Measurements from ENCODE around the gene AHNAK2.

The AHNAK2 gene

DNA sequence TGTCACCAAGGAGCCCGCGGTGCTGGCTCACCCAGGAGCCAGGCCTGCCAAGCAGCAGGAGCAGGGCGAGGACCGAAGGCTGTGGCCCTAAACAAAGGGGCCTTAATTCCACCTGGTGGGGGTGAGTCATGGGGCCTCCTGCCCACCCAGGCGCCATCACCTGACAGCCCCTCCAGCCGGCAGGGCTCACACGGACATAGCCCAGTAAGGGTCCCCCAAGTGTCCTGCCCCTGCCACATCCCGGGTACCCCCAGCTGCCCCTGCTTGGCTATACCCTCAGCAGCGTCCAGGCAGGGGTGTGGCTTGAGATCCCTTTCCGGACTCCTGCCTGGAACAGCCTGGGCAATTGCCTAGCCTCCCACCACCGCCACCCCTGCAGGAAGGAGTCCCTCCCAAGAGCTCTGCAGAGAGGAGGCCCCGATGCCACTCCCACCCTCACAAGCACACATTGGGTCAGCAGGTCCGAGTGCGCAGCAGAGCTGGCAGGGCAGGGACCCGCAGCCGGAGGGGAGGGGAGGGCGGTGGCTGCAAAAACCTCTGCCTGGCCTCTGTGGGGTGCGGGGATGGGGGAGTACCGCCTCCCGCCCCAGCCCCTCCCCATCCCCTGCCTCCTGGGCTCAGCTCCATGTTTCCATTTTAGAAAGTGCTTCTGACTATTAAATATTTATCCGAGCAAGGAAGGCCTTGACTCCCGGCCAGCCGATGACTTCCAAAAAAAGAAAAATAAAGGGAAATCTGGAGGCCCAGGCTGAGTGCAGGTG lies 4.6 kb downstream of the AHNAK2 start:
- no peak for DNase-seq (ENCODE audit: low read depth in 2 of 2)

DNA sequence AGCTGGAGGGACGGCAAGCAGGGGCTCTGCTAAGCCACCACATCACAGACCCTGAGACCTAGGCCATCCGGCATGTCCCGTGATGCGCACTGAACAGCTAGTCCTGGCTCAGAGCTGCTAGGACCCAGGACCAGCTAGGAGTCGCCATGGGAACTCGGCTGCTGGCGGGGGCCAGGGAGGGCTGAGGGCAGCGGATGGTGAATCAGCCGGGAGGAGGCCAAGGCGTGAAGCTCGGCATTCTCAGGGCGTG lies 5.1 kb downstream of the AHNAK2 start:
- DNase-seq (ENCODE audit: low read depth in 2 of 2), result no peak

DNA sequence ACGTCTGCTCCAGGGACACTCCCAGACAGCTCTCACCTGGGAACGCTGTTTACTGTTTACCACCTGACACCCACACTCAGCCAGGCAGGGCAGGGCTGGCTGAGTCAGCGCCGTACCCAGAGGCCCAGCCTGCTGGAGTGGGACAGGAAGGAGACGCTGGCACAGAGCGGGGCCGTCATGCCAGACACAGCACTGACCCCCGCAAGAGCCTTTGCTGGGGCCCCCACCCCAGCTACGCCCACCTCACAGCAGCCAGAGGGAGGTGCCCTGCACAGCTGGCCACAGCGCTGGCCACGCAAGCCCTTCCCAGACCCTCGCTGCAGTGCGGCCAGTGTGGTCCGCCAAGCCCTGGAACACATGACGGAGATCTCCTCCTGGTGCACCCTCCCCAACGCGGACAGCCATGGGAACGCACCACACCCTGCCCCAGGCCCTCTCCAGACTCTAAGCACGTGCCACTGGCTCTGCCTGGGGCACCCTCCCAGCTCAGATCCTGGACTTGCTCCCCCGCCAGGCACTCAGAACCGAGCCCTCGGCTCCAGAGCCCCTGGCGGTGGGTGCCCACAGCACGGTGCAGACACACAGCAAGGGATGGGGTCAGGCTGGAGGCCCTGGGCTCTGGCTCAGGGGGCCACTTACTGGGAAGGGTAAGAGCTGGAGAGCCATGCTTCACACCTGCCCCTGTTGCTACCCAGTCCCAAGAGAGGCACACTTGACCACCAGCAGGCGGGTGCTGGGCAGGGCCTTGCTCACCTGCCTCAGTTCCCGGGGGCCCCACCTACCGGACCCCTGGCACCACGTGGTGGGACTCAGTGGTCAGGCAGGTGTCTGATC lies 5.7 kb downstream of the AHNAK2 start:
- no peak for DNase-seq (ENCODE audit: low read depth in 2 of 2)

DNA sequence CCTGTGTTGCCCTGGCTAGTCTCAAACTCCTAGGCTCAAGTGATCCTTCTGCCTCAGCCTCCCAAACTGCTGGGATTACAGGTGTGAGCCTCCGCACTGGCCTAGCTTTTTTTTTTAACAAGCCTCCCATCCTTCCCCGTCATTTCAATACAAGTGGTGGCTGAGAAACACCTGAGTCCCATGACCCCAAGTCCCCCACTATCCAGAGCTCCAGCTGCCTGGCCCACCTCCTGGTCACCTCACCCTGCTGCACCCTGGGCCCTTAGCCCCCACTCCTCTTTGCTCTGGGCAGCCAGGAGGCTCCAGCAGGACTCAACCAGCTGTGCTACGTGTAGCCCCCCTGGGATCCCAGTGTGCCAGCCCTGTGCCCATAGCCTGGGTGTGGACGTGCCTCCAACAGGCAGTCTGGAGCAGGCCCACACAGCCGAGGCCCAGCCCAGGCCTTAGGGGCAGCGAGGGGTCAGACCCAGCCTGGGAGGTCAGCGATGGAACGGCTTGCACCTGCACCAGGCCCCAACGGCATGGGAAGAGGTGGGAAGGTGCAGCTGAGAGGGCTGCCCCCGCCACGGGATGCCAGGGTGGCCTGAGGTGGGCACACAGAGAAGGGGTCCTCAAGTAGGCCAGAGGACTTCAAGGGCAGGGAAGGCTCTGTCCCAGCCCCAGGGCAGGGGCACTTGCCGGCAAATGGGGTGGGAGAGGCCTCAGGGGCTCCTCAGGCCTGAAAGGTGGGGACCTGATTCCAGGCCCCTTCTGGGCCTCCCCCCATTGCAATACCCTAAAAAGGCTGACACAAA lies 6.5 kb downstream of the AHNAK2 start:
- DNase-seq (ENCODE audit: low read depth in 2 of 2), result no peak

DNA sequence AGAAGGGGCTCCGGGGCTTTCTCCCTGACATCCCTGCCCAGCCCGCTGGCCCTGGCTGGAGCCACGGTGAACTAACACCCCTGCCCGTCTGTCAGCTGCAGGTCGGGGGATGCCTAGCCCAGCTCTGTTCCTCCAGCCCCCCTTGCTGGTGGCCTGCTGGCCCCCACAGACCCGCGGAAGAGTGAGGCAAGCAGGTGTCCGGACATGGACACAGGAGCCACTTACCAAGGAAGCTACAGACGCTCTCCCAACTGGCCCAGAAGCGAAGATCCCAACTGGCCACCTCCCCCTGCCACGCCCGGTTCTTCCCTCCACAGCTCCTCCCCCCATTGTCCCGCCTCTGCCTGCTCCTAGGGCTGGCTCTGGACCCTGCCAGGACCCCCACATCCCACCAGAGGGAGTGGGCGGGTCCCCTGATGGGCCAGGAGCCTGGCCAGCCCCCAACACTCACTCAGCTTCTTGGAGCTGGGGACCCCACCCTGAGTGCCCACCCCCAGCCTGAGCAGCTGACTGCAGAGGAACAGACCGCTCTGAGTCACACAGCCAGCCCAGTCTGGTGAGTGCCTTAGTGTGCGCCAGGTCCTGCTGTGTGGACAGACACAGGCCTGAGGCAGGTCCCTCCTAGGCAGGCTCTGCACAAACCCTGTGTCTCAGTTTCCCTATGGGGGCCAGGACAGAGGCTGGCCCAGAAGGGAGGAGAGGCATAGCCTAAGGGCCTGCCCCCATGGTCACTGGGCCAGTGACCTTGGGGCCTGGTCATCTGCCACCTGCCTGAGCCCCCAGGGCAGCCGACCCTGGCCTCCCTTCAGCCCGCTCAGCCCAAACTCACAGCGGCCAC lies 7.7 kb downstream of the AHNAK2 start:
- no peak for DNase-seq (ENCODE audit: low read depth in 2 of 2)

DNA sequence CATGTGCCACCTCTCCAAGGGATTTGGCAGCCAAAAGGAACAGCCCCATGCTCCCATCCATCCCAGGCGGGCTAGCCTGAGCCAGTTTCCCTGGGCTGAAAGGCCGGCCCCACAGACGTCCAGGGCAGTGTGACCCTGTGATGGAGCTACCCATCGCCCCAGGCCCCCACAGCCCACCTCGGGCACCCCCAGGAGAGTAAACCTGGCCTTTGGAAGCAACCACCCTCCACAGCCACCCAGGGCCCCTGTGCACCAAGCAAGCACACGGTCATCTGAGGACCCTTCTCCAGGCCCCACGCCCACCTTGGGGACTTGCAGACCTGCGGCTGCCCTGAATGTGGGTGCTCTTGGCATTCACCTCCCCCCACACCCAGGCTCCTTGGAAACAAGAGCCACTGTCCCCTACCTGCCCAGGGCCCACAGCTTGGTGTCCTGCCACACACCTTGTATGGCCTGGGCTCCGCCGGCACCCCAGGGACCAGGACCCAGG lies 8.4 kb downstream of the AHNAK2 start:
- DNase-seq (ENCODE audit: low read depth in 2 of 2), result no peak

GRCh38 chr14:104968541-104969401 lies 9.4 kb downstream of the AHNAK2 start:
- no peak for DNase-seq (ENCODE audit: low read depth in 2 of 2)

DNA sequence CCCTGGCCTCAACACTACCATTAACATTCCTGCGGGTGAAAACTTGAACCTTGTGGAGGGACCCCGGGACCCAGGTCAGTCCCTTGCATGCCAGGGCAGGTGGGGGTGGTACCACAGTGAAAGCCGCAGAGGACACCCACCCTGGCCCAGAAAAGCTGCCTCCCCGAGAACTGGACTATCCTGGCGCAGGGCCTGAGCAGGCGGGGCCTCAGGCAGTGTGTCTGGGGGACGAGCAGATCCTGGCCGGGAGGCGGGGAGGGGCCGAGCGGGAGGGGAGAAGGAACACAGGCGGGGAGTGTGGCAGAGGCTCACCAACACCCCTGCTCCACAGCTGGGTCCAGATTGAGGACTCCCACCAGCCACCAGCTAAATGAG lies 10.0 kb downstream of the AHNAK2 start:
- DNase-seq (ENCODE audit: low read depth in 2 of 2), result no peak

- no peak for DNase-seq (ENCODE audit: low read depth in 2 of 2)
These were observed 10.6 kb downstream of the AHNAK2 start for GRCh38 chr14:104967386-104968152.

DNA sequence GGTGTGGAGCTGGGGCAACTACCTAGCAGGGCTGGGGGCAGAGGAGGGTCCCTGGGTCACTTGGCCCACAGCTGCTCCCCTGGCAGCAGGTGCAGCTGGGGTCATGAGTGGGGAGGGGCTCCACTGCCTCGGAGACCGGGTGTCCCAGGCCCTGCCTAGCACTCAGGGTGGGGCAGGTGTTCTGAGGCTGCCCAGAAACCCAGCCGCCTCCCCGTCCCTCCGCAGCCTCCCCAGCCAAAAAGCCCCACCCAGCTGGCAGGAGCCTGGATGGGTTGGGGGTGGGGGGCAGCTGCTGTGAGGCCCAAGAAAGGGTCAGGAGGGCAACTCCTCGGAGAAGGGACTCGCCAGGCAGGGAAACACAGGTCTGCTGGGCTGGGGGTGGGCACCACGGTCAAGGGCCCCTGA lies 11.2 kb downstream of the AHNAK2 start:
- no peak for DNase-seq (ENCODE audit: low read depth in 2 of 2)

DNA sequence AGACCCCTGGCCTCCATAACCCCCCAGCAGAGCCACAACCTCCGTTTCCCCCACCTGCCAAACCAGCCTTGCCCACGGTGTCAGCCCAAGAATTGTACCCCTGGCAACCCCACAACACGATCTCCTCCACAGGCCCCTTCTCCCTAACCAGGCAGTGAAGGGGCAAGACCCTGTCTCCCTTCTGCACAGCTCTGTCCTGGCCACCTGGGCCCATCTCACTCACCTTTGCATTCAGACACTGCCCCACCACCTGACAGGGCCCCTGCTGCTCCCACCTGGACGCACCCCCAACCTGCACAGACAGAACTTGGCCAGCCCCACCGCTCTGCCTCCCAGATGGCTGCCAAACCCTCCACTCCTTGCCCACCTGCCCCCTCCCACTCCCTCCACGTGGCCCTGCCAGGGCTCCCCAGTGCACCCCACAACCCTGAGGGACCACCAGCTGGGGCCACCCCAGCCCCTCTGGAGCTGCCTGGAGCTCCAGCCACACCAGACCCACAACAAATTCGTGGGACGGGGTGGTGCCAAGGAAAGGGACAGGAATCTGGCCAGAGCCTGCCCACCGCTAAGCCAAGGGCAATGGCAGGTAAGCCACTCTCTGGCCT lies 11.8 kb downstream of the AHNAK2 start:
- DNase-seq (ENCODE audit: low read depth in 2 of 2), result no peak

GRCh38 chr14:104965561-104966231 lies 12.5 kb downstream of the AHNAK2 start:
- DNase-seq (ENCODE audit: low read depth in 2 of 2), result no peak

DNA sequence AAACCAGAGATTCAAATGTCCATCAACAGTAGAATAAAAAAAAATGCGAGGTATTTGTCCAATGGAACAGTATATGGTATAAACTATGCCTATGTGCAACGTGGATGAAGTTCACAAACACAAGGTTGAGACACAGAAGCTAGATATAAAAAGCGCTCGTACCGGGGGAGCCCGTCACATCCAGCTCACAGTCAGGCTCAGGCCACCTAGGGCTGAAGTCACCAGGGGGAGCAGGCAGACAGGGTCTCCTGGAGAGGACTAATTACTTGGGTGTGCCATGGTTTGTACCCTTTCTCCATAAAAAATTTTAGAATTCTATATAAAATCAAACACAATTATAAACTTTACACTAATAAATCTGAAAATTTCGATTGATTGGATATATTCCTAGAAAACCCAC lies 13.6 kb downstream of the AHNAK2 start:
- no peak for DNase-seq (ENCODE audit: low read depth in 2 of 2)

DNA sequence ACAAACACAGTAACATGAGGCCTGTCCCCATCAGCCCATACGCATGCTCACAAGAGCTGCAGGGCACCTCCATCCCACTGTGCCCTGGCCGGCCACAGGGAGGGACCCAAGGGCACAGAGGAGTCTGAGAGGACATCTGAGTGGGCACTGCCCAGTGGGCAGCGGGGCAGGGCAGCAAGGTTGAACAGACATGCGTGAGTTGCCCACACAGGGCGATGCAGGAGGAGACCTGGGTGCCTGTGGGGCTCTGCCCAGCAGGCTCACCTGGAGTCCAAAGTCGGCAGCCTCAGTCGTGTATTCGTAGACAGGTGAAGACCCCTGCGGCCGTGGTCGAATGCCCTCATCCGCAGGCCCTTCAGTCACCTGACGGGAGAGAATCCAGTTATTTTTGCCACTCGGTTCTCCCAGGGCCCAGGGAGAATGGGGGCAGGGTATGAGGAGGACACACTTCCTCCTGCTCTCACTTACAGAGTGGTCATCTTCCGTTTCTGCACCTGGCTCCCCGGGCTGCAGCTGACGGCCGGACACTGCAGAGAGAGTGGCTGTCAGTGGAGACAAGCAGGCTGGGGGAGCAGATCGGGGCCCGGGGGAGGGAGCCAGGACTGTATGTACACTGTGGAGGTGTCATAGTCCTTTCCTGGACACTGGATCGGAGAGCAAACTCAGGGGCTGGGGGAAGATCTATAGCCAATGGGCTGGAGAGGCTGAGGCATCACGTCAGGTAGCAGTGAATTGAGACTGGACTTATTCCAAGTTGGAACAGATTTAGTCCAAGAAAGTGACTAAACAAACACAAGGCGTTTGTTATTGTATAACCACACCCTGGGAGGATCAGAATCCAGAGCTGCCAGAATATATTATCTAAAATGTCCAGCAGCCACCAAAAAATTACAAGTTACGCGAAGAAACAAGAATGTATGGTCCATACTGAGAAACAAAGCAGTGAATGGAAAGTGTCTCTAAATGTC lies 20.7 kb downstream of the AHNAK2 start:
- no peak for DNase-seq (ENCODE audit: low read depth in 2 of 2)

GRCh38 chr14:104956290-104956890 lies 21.8 kb downstream of the AHNAK2 start:
- DNase-seq (ENCODE audit: low read depth in 2 of 2), result no peak

GRCh38 chr14:104955396-104955770 lies 22.8 kb downstream of the AHNAK2 start:
- DNase-seq (ENCODE audit: low read depth in 2 of 2), result no peak

- DNase-seq (ENCODE audit: low read depth in 2 of 2), result no peak
These were observed 23.3 kb downstream of the AHNAK2 start for GRCh38 chr14:104954746-104955395.
